ENCODE data around the gene ATP10D. TPM values are rescaled to one million over a fixed set of nuclear protein-coding genes. Genes with fewer than 3 reads are reported as not detected.

The ATP10D gene
- total RNA-seq, 2 donors from 2014 or later = 54.2 to 96.1 TPM

DNA sequence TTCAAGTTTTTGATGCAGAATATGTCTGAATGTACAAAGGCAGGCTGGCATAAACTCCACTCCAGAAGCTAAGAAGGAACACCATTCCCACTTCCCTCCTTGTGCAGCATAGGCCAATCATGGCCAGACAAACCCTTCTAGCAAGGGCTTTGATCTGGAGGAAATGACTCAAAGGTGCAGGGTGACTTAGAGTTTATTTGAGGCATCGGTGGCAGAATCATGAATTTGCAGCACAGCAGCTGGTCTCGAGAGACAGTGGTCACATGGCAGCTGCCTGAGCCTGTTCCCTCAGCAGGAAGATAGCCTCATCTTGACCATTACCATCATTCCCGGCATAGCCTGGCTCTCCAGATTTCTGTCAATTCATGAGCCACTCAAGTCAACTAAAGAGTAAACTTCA, 154.5 kb downstream of the ATP10D start:
- ATAC-seq (ENCODE audit: insufficient number of reproducible peaks, low FRiP score, low read depth) (no peak), DNase-seq (ENCODE audit: low spot score) (no peak)
- H3K27me3 ChIP-seq (replicated peaks; ENCODE audit: insufficient read depth) = no peaks in the 10 kb centered on the region
- no peaks in the 10 kb centered on the region for H3K9me3 ChIP-seq
- TF ChIP-seq, protein P1, sequence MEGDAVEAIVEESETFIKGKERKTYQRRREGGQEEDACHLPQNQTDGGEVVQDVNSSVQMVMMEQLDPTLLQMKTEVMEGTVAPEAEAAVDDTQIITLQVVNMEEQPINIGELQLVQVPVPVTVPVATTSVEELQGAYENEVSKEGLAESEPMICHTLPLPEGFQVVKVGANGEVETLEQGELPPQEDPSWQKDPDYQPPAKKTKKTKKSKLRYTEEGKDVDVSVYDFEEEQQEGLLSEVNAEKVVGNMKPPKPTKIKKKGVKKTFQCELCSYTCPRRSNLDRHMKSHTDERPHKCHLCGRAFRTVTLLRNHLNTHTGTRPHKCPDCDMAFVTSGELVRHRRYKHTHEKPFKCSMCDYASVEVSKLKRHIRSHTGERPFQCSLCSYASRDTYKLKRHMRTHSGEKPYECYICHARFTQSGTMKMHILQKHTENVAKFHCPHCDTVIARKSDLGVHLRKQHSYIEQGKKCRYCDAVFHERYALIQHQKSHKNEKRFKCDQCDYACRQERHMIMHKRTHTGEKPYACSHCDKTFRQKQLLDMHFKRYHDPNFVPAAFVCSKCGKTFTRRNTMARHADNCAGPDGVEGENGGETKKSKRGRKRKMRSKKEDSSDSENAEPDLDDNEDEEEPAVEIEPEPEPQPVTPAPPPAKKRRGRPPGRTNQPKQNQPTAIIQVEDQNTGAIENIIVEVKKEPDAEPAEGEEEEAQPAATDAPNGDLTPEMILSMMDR (IDR thresholded peaks at IDR 0.05) = no peak
- no peaks in the 10 kb centered on the region for H3K36me3 ChIP-seq
- no peaks in the 10 kb centered on the region for H3K4me1 ChIP-seq (ENCODE audit: control insufficient read depth in 1 of 2, low read depth in 2 of 2)
- H3K27ac ChIP-seq = no peak overlapping the region
- no peak overlapping the region for H3K4me3 ChIP-seq

DNA sequence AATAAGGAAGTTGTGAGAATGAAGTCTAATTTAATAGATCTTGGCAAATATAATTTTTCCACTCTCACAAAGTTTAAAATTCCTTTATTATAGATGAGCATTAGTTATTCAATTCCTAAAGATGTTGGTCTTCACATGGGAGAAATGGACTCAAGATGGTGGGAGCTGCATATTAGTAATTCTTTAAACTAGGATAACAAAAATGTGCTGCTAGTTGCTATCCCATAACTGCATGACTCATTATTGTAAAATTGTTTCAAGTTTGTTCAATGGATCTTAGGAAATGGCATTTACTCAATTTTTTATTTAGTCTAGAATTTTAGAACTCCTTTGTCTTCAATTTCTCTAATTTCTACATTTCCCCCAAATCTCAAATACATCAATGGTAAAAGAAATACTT, 155.8 kb downstream of the ATP10D start:
- DNase-seq (ENCODE audit: low spot score) (no peak), ATAC-seq (ENCODE audit: insufficient number of reproducible peaks, low FRiP score, low read depth) (no peak)
- no peak overlapping the region for H3K27ac ChIP-seq
- no peaks in the 10 kb centered on the region for H3K9me3 ChIP-seq
- H3K36me3 ChIP-seq = no peaks in the 10 kb centered on the region
- H3K27me3 ChIP-seq (replicated peaks; ENCODE audit: insufficient read depth) = no peaks in the 10 kb centered on the region
- H3K4me1 ChIP-seq (ENCODE audit: control insufficient read depth in 1 of 2, low read depth in 2 of 2) = no peaks in the 10 kb centered on the region
- TF ChIP-seq, protein P1 (IDR thresholded peaks at IDR 0.05) = no peak
- H3K4me3 ChIP-seq = no peak overlapping the region

DNA sequence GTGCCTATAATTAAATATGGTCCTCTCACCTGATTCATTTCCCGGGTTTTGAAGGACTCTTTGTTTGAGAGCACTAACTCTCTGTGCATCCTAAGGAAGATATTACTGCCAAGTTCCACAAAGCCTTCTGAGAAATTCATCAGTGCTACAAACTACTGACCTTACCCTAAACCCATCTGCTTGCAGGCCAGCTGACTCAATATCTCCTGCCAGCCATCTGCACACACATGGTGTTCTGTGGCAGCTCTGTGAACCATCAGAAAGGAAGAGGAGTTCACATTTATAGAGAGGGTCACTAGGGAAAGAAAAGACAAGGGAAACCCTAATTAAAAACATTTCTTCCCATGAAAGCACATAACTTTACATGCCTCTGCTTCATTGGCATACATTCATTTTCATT, 156.7 kb downstream of the ATP10D start:
- ATAC-seq (ENCODE audit: insufficient number of reproducible peaks, low FRiP score, low read depth) = no peak

DNA sequence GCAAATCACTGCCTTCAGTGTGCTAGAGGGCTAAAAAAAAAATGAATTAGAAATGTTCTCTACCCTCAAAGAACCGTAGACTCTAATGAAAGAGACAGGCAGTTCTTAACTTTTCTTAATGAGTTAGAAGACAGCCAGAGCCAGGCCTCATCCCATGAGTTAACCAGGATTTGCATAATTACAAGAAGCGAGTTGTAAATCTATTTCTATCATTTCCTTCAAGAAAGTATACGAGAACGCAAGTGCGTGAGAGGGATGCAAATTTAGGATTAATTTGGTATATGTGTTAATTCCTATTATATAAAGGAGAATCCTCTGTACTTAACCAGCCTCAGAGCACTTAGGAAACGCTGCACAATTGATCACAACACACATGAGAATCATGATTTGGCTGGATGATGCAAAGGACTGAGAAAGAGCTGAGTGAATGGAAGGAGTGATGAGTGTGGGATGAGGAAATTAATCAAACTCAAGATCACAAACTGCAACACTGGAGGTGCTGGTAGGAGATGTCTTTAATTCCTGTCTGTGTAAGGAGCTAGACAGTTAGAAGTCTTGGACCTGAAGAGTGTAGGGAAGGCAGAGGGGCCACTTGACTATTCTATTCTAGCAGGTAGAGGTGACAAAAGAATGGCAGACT, 157.2 kb downstream of the ATP10D start:
- H3K4me1 ChIP-seq (ENCODE audit: control insufficient read depth in 1 of 2, low read depth in 2 of 2) = no peaks in the 10 kb centered on the region
- DNase-seq (ENCODE audit: low spot score) = no peak
- H3K4me3 ChIP-seq = no peak overlapping the region
- no peak overlapping the region for H3K27ac ChIP-seq
- TF ChIP-seq, protein P1 (IDR thresholded peaks at IDR 0.05) = no peak
- ATAC-seq (ENCODE audit: insufficient number of reproducible peaks, low FRiP score, low read depth) = no peak
- H3K27me3 ChIP-seq (replicated peaks; ENCODE audit: insufficient read depth) = no peaks in the 10 kb centered on the region
- no peaks in the 10 kb centered on the region for H3K9me3 ChIP-seq
- H3K36me3 ChIP-seq = no peaks in the 10 kb centered on the region

More for the DNA sequence above, 156.7 kb downstream of the ATP10D start:
- H3K9me3 ChIP-seq = no peaks in the 10 kb centered on the region
- H3K36me3 ChIP-seq = no peaks in the 10 kb centered on the region
- no peaks in the 10 kb centered on the region for H3K27me3 ChIP-seq (replicated peaks; ENCODE audit: insufficient read depth)
- no peak overlapping the region for H3K27ac ChIP-seq
- no peaks in the 10 kb centered on the region for H3K4me1 ChIP-seq (ENCODE audit: control insufficient read depth in 1 of 2, low read depth in 2 of 2)
- DNase-seq (ENCODE audit: low spot score) = no peak
- TF ChIP-seq, protein P1 (IDR thresholded peaks at IDR 0.05) = no peak
- no peak overlapping the region for H3K4me3 ChIP-seq

Other genes starting within 250 kb of the ATP10D start
- 10 to 100 TPM in 1 of 2 donors, 1 to 10 TPM in 1; 7.5 to 18.4 TPM for gene COMMD8, start 21.6 kb upstream of the ATP10D start, total RNA-seq

All from thoracic aorta (tissue), 2 donors.